GM19372 (cell line): ENCODE data around the gene ENTR1.

Source experiments
- ATAC-seq: cut with Tn5 transposase; IDR thresholded peaks from one replicate; pipeline ENCODE4 v1.9.1; 2021; ENCODE audit warnings: mild to moderate bottlenecking, low read depth, moderate library complexity; ENCODE audit not compliant: unreplicated experiment

The ENTR1 gene

GRCh38 chr9:136365775-136366222 lies 44.6 kb downstream of the ENTR1 start:
- ATAC-seq: no peak

- no peak for ATAC-seq
Observed at GRCh38 chr9:136364942-136365774, 45.3 kb downstream of the ENTR1 start.

- ATAC-seq: peak; percentile 5
Observed at GRCh38 chr9:136363949-136364748, 46.3 kb downstream of the ENTR1 start.

GRCh38 chr9:136363106-136363948 lies 47.1 kb downstream of the ENTR1 start, which contains the start of gene DNLZ:
DNLZ (minus strand) TSS chr9:136363744; CDS start chr9:136363714, 30 bp downstream.
- ATAC-seq: peak; percentile 77

GRCh38 chr9:136362450-136362784 lies 48.0 kb downstream of the ENTR1 start:
- no peak for ATAC-seq

GRCh38 chr9:136361754-136362449 lies 48.5 kb downstream of the ENTR1 start:
- no peak for ATAC-seq

GRCh38 chr9:136361047-136361753 lies 49.2 kb downstream of the ENTR1 start:
- no peak for ATAC-seq

GRCh38 chr9:136359774-136360718 lies 50.4 kb downstream of the ENTR1 start:
- no peak for ATAC-seq

GRCh38 chr9:136358888-136359287 lies 51.5 kb downstream of the ENTR1 start:
- no peak for ATAC-seq

- ATAC-seq: no peak
Observed at GRCh38 chr9:136358016-136358415, 52.4 kb downstream of the ENTR1 start.

GRCh38 chr9:136357202-136357725 lies 53.1 kb downstream of the ENTR1 start:
- no peak for ATAC-seq

GRCh38 chr9:136355616-136356557 lies 54.5 kb downstream of the ENTR1 start:
- ATAC-seq: no peak

- ATAC-seq: no peak
Observed at GRCh38 chr9:136354592-136355085, 55.8 kb downstream of the ENTR1 start.

GRCh38 chr9:136353757-136354488 lies 56.5 kb downstream of the ENTR1 start:
- no peak for ATAC-seq

GRCh38 chr9:136353088-136353487 lies 57.3 kb downstream of the ENTR1 start:
- no peak for ATAC-seq

- ATAC-seq: no peak
Observed at GRCh38 chr9:136352682-136353081, 57.7 kb downstream of the ENTR1 start.
